GM21737 (cell line): Measurements from ENCODE around the gene TNS1.
"Not testable (repeated sequence)": the region's sequence is repeated elsewhere in the genome, so short reads cannot be mapped to it uniquely, and the experiment has no call there.

Experiments used
- ATAC-seq: cut with Tn5 transposase; IDR thresholded peaks from one replicate; pipeline ENCODE4 v1.9.1; 2021; ENCODE audit warnings: mild to moderate bottlenecking, moderate library complexity; ENCODE audit not compliant: unreplicated experiment

Gene TNS1

GRCh38 chr2:217790681-217791392 lies 212.0 kb downstream of the TNS1 start:
- no peak for ATAC-seq

- peak; percentile 73 for ATAC-seq
Observed at GRCh38 chr2:217790195-217790594, 212.6 kb downstream of the TNS1 start.

- no peak for ATAC-seq
Observed at GRCh38 chr2:217789736-217790181, 213.0 kb downstream of the TNS1 start.

- ATAC-seq, result peak; percentile 53
Observed at GRCh38 chr2:217789003-217789735, 213.6 kb downstream of the TNS1 start.

- ATAC-seq, result no peak
Observed at GRCh38 chr2:217788669-217789002, 214.2 kb downstream of the TNS1 start.

GRCh38 chr2:217787160-217787877 lies 215.5 kb downstream of the TNS1 start:
- no peak for ATAC-seq

GRCh38 chr2:217786560-217786959 lies 216.2 kb downstream of the TNS1 start:
- ATAC-seq, result not testable (repeated sequence)

GRCh38 chr2:217785544-217786045 lies 217.2 kb downstream of the TNS1 start:
- no peak for ATAC-seq

GRCh38 chr2:217784996-217785543 lies 217.7 kb downstream of the TNS1 start:
- no peak for ATAC-seq

GRCh38 chr2:217783243-217783642 lies 219.6 kb downstream of the TNS1 start:
- ATAC-seq, result no peak

GRCh38 chr2:217777906-217778305 lies 224.9 kb downstream of the TNS1 start:
- no peak for ATAC-seq

- ATAC-seq, result no peak
Observed at GRCh38 chr2:217776631-217777030, 226.2 kb downstream of the TNS1 start.

- ATAC-seq, result no peak
Observed at GRCh38 chr2:217775920-217776503, 226.8 kb downstream of the TNS1 start.

- ATAC-seq, result no peak
Observed at GRCh38 chr2:217774232-217774631, 228.6 kb downstream of the TNS1 start.

- ATAC-seq, result no peak
Observed at GRCh38 chr2:217773539-217773938, 229.3 kb downstream of the TNS1 start.

GRCh38 chr2:217766356-217766755 lies 236.4 kb downstream of the TNS1 start:
- ATAC-seq, result no peak

- no peak for ATAC-seq
Observed at GRCh38 chr2:217761645-217762277, 241.0 kb downstream of the TNS1 start.

- no peak for ATAC-seq
Observed at GRCh38 chr2:217759991-217760390, 242.8 kb downstream of the TNS1 start.

GRCh38 chr2:217757108-217757463 lies 245.7 kb downstream of the TNS1 start:
- no peak for ATAC-seq

GRCh38 chr2:217756375-217757107 lies 246.3 kb downstream of the TNS1 start:
- ATAC-seq, result no peak
